ENCODE results near the gene ITGB2. TPM values are rescaled to one million over a fixed set of nuclear protein-coding genes. Genes with fewer than 3 reads are reported as not detected.
A peak's percentile ranks its signal among the peaks of the same experiment; 100 is the strongest.
"Not testable (repeated sequence)": the region's sequence is repeated elsewhere in the genome, so short reads cannot be mapped to it uniquely, and the experiment has no call there.

The ITGB2 gene
- total RNA-seq, 1 donor from 2014 or later = 0.74 TPM

DNA sequence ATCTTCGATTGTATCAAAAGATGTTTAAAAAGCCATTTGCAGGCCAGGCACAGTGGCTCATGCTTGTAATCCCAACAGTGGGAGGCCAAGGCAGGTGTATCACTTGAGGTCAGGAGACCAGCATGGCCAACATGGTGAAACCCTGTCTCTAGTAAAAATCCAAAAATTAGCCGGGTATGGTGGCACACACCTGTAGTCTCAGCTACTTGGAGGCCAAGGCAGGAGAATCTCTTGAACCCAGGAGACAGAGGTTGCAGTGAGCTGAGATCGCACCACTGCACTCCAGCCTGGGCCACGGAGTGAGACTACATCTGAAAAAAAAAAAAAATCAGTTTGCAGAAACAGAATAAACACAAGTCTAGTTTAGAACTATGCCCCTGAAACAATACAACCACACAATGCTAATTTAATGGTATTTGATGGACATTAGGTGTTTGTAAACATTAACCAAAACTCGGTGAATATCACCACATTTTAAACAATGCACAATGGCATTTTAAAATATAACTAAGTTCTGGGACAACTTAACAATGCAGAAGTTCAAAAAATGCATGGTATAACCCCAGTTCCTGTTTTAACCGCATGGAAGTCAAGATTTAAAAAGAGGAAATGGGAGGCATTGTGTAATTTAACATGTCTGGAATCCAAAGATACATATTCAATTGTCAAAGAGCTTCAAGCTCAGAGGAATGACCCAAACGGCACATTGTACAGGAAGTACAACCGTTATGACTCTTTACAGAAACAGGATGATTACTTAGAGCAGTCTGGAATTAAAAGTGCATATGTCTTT lies 40.1 kb downstream of the ITGB2 start:
- no peak overlapping the region for H3K4me3 Mint-ChIP-seq
- no peak for DNase-seq (ENCODE audit: low spot score in 2 of 2, unreplicated experiment in 2 of 2)
- H3K27me3 Mint-ChIP-seq (ENCODE audit: low read depth) = peaks cover 1% of the 10 kb centered on the region
- no peaks in the 10 kb centered on the region for H3K9me3 Mint-ChIP-seq
- H3K4me1 Mint-ChIP-seq = peaks cover 11% of the 10 kb centered on the region
- no peaks in the 10 kb centered on the region for H3K36me3 Mint-ChIP-seq
- TF ChIP-seq CTCF (IDR thresholded peaks at IDR 0.05; ENCODE audit: unreplicated experiment) = no peak
- no peak overlapping the region for H3K27ac Mint-ChIP-seq

DNA sequence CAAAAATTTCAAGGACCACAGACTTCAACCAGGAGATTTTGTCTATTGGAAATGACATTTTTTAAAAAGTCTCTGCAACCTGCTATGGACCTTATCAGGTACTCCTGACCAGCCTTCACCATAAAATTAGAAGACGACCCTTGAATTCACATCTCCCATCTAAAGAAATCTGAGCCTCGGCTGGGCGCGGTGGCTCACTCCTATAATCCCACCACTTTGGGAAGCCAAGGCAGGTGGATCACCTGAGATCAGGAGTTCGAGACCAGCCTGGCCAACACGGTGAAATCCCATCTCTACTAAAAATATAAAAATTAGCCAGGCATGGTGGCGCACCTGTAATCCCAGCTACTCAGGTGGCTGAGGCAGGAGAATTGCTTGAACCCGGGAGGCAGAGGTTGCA lies 41.5 kb downstream of the ITGB2 start:
- H3K27me3 Mint-ChIP-seq (ENCODE audit: low read depth); DNase-seq (ENCODE audit: low spot score in 2 of 2, unreplicated experiment in 2 of 2); H3K27ac Mint-ChIP-seq; H3K4me3 Mint-ChIP-seq; H3K9me3 Mint-ChIP-seq; H3K36me3 Mint-ChIP-seq: not testable (repeated sequence)
- H3K4me1 Mint-ChIP-seq = peaks cover 22% of the 10 kb centered on the region

- H3K4me1 Mint-ChIP-seq = peaks cover 22% of the 10 kb centered on the region
- H3K36me3 Mint-ChIP-seq = no peaks in the 10 kb centered on the region
- no peaks in the 10 kb centered on the region for H3K9me3 Mint-ChIP-seq
- no peak for DNase-seq (ENCODE audit: low spot score in 2 of 2, unreplicated experiment in 2 of 2)
- H3K27ac Mint-ChIP-seq = no peak overlapping the region
- no peak overlapping the region for H3K4me3 Mint-ChIP-seq
- TF ChIP-seq CTCF (IDR thresholded peaks at IDR 0.05; ENCODE audit: unreplicated experiment) = no peak
- peaks cover 1% of the 10 kb centered on the region for H3K27me3 Mint-ChIP-seq (ENCODE audit: low read depth)
These were observed 42.4 kb downstream of the ITGB2 start for GRCh38 chr21:44878053-44878982.

- no peak overlapping the region for H3K4me3 Mint-ChIP-seq
- peaks cover 1% of the 10 kb centered on the region for H3K27me3 Mint-ChIP-seq (ENCODE audit: low read depth)
- no peaks in the 10 kb centered on the region for H3K9me3 Mint-ChIP-seq
- no peaks in the 10 kb centered on the region for H3K36me3 Mint-ChIP-seq
- DNase-seq (ENCODE audit: low spot score in 2 of 2, unreplicated experiment in 2 of 2) = no peak
- no peak for TF ChIP-seq CTCF (IDR thresholded peaks at IDR 0.05; ENCODE audit: unreplicated experiment)
- peaks cover 29% of the 10 kb centered on the region for H3K4me1 Mint-ChIP-seq
- H3K27ac Mint-ChIP-seq = no peak overlapping the region
These were observed 43.7 kb downstream of the ITGB2 start for GRCh38 chr21:44876849-44877575.

DNA sequence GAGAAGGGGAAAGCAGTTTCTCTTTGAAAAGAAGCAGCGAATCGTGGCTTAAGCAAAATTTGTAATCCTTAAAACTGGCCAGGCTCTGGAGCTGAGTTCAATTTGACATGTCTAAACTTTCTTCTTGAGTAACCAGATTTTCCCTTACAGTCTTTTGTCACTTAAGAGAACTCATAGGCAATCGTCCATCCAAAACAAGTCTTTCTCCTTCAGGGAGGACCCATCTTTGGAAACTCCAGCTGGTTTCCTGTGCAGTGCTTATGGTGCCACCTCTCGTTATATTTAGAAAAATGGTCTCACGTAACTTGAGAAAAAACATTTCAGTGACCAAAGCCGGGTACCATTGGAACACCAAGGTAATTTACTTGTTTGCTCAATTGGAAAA lies 45.4 kb downstream of the ITGB2 start:
- peaks cover 34% of the 10 kb centered on the region for H3K4me1 Mint-ChIP-seq
- H3K27me3 Mint-ChIP-seq (ENCODE audit: low read depth) = peaks cover 1% of the 10 kb centered on the region
- H3K9me3 Mint-ChIP-seq = no peaks in the 10 kb centered on the region
- no peak for DNase-seq (ENCODE audit: low spot score in 2 of 2, unreplicated experiment in 2 of 2)
- peak overlapping the region; percentile 78 for H3K4me3 Mint-ChIP-seq
- no peak for TF ChIP-seq CTCF (IDR thresholded peaks at IDR 0.05; ENCODE audit: unreplicated experiment)
- no peaks in the 10 kb centered on the region for H3K36me3 Mint-ChIP-seq
- H3K27ac Mint-ChIP-seq = no peak overlapping the region
